Gastrocnemius medialis (tissue), 4 donors: Measurements from ENCODE around the gene HBQ1.

Experiments used
- CTCF ChIP-seq, 5 experiments: fragments of 450-650 bp in 3 of 5; fragments of 200-600 bp in 2 of 5; sonication (generic) in 2 of 5; IDR thresholded peaks in 4 of 5; conservative IDR thresholded peaks in 1 of 5; 1 replicate in 4 of 5; 2 replicates in 1 of 5; pipeline ENCODE4 v1.5.1; 2016 to 2019; ENCODE audit warnings: antibody characterized with exemption in 5 of 5, mild to moderate bottlenecking in 3 of 5, moderate library complexity in 3 of 5
- POLR2A ChIP-seq, 2 donors: fragments of 450-650 bp; IDR thresholded peaks; one replicate each; pipeline ENCODE4 v1.6.1; 2017; ENCODE audit warnings: antibody characterized with exemption in 2 of 2, mild to moderate bottlenecking in 2 of 2, moderate library complexity in 2 of 2

- TF ChIP-seq CTCF (IDR thresholded peaks at IDR 0.05 in 4 of 5, conservative IDR thresholded peaks at IDR 0.05 in 1 of 5) (no peak), POLR2A (IDR thresholded peaks at IDR 0.05) (no peak)
These were observed 25.8 kb upstream of the HBQ1 start for GRCh38 chr16:154217-155030.
